B cell (primary cell): ENCODE results near the gene HMCN1. TPM values are rescaled to one million over a fixed set of nuclear protein-coding genes. Genes with fewer than 3 reads are reported as not detected.

Experiments
- ATAC-seq: fragments of 200-7000 bp; cut with Tn5 transposase; one replicate; pipeline ENCODE4 v1.10.0; 2021; ENCODE audit warnings: low read depth, mild to moderate bottlenecking, moderate number of reproducible peaks, moderate library complexity
- CTCF ChIA-PET: fragments of 350-600 bp; sonication (Branson Sonifier 250); formaldehyde crosslinking; loops from one replicate; lab custom pipeline; 2021; ENCODE audit warnings: antibody characterized with exemption, inconsistent platforms; lab: Charles Lee
- POLR2A ChIA-PET: fragments of 350-600 bp; sonication (Branson Sonifier 250); formaldehyde crosslinking; loops from one replicate; lab custom pipeline; 2021; ENCODE audit warnings: antibody characterized with exemption; lab: Charles Lee
- DNase-seq: peaks from one replicate; pipeline ENCODE4 v3.0.0; 2013
- H2AFZ ChIP-seq: 2 replicates; pipeline ENCODE4 v1.6.1; 2012; ENCODE audit warnings: mild to moderate bottlenecking, low read depth, low read length; ENCODE audit not compliant: insufficient read depth, poor library complexity, severe bottlenecking
- H3K27ac ChIP-seq, 2 donors: 1 replicate in 1 of 2; 2 replicates in 1 of 2; pipeline ENCODE4 v1.5.1; 2012 to 2013; ENCODE audit warnings: low read length in 2 of 2, mild to moderate bottlenecking in 2 of 2, moderate library complexity in 1 of 2
- H3K27me3 ChIP-seq, 4 experiments: fragments of 200-600 bp in 1 of 4; sonication (generic) in 1 of 4; replicated peaks in 1 of 4; 1 replicate in 2 of 4; 2 replicates in 2 of 4; pipeline versions ENCODE4 v1.6.1 to v1.7.0; 2013 to 2016; ENCODE audit warnings: low read length in 3 of 4, mild to moderate bottlenecking in 2 of 4, mixed read lengths in 1 of 4, moderate library complexity in 1 of 4; ENCODE audit not compliant: insufficient read depth in 4 of 4, control insufficient read depth in 3 of 4; ENCODE audit errors: control extremely low read depth in 1 of 4
- H3K36me3 ChIP-seq, 2 experiments: replicated peaks in 1 of 2; 1 replicate in 1 of 2; 2 replicates in 1 of 2; pipeline versions ENCODE4 v1.6.1 to v1.7.1; 2013; ENCODE audit warnings: low read length in 1 of 2; ENCODE audit not compliant: insufficient read depth in 2 of 2, control insufficient read depth in 1 of 2; ENCODE audit errors: control extremely low read depth in 1 of 2, extremely low read depth in 1 of 2
- H3K4me1 ChIP-seq, 2 donors: fragments of 200-600 bp in 1 of 2; sonication (generic) in 1 of 2; 1 replicate in 1 of 2; 2 replicates in 1 of 2; pipeline versions ENCODE4 v1.5.1 to v1.6.1; 2013 to 2017; ENCODE audit warnings: low read length in 2 of 2; ENCODE audit not compliant: control insufficient read depth in 2 of 2, insufficient read depth in 2 of 2
- H3K4me2 ChIP-seq: replicated peaks from 2 replicates; pipeline ENCODE3; 2012; ENCODE audit warnings: mild to moderate bottlenecking, low read depth, low read length; ENCODE audit not compliant: poor library complexity, severe bottlenecking
- H3K4me3 ChIP-seq, 5 experiments: fragments of 200-600 bp in 1 of 5; sonication (generic) in 1 of 5; 1 replicate in 3 of 5; 2 replicates in 2 of 5; pipeline versions ENCODE4 v1.5.1 to v1.7.0; 2011 to 2016; ENCODE audit warnings: low read length in 4 of 5, mild to moderate bottlenecking in 4 of 5, low read depth in 2 of 5, control low read depth in 1 of 5, moderate library complexity in 1 of 5; ENCODE audit not compliant: insufficient read depth in 1 of 5; ENCODE audit errors: control extremely low read depth in 1 of 5, extremely low read depth in 1 of 5
- H3K79me2 ChIP-seq: fragments of 200-600 bp; sonication (generic); one replicate; pipeline ENCODE4 v1.6.0; 2016; ENCODE audit warnings: low read length; ENCODE audit not compliant: control insufficient read depth, insufficient read depth
- H3K9ac ChIP-seq: fragments of 200-600 bp; sonication (generic); 2 replicates; pipeline ENCODE4 v1.6.1; 2017; ENCODE audit warnings: mild to moderate bottlenecking, low read length, moderate library complexity
- H3K9me3 ChIP-seq, 3 donors: one replicate each; pipeline versions ENCODE4 v1.6.1 to v1.7.1; 2013; ENCODE audit warnings: low read length in 2 of 3; ENCODE audit not compliant: control insufficient read depth in 2 of 3, insufficient read depth in 1 of 3; ENCODE audit errors: control extremely low read depth in 1 of 3
- H4K20me1 ChIP-seq: 2 replicates; pipeline ENCODE4 v1.6.0; 2012; ENCODE audit warnings: mild to moderate bottlenecking, low read length; ENCODE audit not compliant: insufficient read depth, control insufficient read depth, poor library complexity, severe bottlenecking
- H3K27ac Mint-ChIP-seq: one replicate; pipeline ENCODE4 v1.8.0; 2021; ENCODE audit warnings: mixed read lengths
- H3K27me3 Mint-ChIP-seq: one replicate; pipeline ENCODE4 v1.8.0; 2021; ENCODE audit warnings: mixed read lengths
- H3K4me1 Mint-ChIP-seq: one replicate; pipeline ENCODE4 v1.8.0; 2021; ENCODE audit warnings: mixed read lengths
- H3K4me3 Mint-ChIP-seq: one replicate; pipeline ENCODE4 v1.8.0; 2021; ENCODE audit warnings: mixed read lengths
- H3K9me3 Mint-ChIP-seq: one replicate; pipeline ENCODE4 v1.8.0; 2022; ENCODE audit warnings: mixed read lengths; ENCODE audit not compliant: insufficient read depth
- EZH2 ChIP-seq: IDR thresholded peaks from 2 replicates; pipeline ENCODE4 v1.6.1; 2012; ENCODE audit warnings: borderline replicate concordance, low read depth, mild to moderate bottlenecking, moderate library complexity, low read length; ENCODE audit not compliant: insufficient read depth, poor library complexity, severe bottlenecking
- WGBS: methylation state at CpG from one replicate; pipeline ENCODE4 v1.1.5; 2013; ENCODE audit warnings: missing lambda C conversion rate; ENCODE audit not compliant: insufficient coverage; 5-methylcytosine and 5-hydroxymethylcytosine counted together
- intact Hi-C: fragments of 100-400 bp; cut with micrococcal nuclease; formaldehyde crosslinking; loops from one replicate; pipeline ENCODE4 v1.10.0; 2022
- polyA plus RNA-seq: library from polyadenylated mRNA; depleted of rRNA; stranded (reverse); fragments of >200 nt; gene quantifications from 2 replicates; pipeline ENCODE4 v1.2.3, GENCODE V29; 2012
- total RNA-seq, 2 donors: library from RNA; stranded (reverse); fragments of 120-200 nt in 1 of 2; gene quantifications; 1 replicate in 1 of 2; 2 replicates in 1 of 2; pipeline versions ENCODE4 v1.2.3 to v1.2.4, GENCODE V29; 2013 to 2022
- TF ChIP-seq, protein P1 (sequence below): fragments of 200-600 bp; IDR thresholded peaks from one replicate; pipeline ENCODE4 v1.8.0; 2022; ENCODE audit warnings: antibody characterized with exemption, mild to moderate bottlenecking

Gene HMCN1
- total and polyA plus RNA-seq, 2 donors (not counting 1 experiment from before 2014, with no cell fraction given), result not detected

DNA sequence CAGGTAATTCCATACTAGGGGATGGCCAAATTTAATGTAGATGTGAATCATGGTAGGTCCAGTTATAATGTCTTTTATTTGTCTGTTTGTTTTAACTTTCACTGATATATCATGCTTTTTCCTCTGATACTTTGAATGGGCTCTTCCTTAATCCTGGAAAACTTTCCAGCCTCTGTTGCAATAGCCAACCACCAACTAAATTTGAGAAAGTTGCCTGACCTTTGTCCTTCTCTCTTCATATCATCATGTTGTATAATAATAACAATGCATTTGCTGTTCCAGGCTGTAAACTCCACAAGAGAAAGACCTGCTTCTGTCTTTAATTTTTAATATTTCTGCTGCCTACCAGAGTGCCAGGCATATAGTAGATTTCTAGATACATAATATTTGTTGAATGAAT is 146.1 kb downstream of the HMCN1 start:
- Histone ChIP-seq H3K9me3 (peaks cover 0 to 2% (median 0%) of the 10 kb centered on the region in 3 donors), H3K27ac (no peak overlapping the region), H3K79me2 (no peaks in the 10 kb centered on the region), H3K27me3 (no peaks in the 10 kb centered on the region), H3K9ac (no peak overlapping the region), H2AFZ (no peak overlapping the region), H3K4me3 (no peak overlapping the region), H4K20me1 (no peaks in the 10 kb centered on the region), H3K4me1 (no peaks in the 10 kb centered on the region), H3K4me2 (no peak overlapping the region), H3K36me3 (no peaks in the 10 kb centered on the region)
- POLR2A ChIA-PET, result no interaction called here
- H3K4me1 Mint-ChIP-seq, result no peaks in the 10 kb centered on the region
- H3K27me3 Mint-ChIP-seq, result peaks cover 3% of the 10 kb centered on the region
- no peak overlapping the region for H3K4me3 Mint-ChIP-seq
- ATAC-seq (no peak), DNase-seq (no peak)
- CTCF ChIA-PET, result no interaction called here
- H3K9me3 Mint-ChIP-seq, result no peaks in the 10 kb centered on the region
- H3K27ac Mint-ChIP-seq, result no peak overlapping the region
- TF ChIP-seq, protein P1, sequence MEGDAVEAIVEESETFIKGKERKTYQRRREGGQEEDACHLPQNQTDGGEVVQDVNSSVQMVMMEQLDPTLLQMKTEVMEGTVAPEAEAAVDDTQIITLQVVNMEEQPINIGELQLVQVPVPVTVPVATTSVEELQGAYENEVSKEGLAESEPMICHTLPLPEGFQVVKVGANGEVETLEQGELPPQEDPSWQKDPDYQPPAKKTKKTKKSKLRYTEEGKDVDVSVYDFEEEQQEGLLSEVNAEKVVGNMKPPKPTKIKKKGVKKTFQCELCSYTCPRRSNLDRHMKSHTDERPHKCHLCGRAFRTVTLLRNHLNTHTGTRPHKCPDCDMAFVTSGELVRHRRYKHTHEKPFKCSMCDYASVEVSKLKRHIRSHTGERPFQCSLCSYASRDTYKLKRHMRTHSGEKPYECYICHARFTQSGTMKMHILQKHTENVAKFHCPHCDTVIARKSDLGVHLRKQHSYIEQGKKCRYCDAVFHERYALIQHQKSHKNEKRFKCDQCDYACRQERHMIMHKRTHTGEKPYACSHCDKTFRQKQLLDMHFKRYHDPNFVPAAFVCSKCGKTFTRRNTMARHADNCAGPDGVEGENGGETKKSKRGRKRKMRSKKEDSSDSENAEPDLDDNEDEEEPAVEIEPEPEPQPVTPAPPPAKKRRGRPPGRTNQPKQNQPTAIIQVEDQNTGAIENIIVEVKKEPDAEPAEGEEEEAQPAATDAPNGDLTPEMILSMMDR, result no peak
- TF ChIP-seq EZH2, result no peak
- intact Hi-C loops, result no loop called here

DNA sequence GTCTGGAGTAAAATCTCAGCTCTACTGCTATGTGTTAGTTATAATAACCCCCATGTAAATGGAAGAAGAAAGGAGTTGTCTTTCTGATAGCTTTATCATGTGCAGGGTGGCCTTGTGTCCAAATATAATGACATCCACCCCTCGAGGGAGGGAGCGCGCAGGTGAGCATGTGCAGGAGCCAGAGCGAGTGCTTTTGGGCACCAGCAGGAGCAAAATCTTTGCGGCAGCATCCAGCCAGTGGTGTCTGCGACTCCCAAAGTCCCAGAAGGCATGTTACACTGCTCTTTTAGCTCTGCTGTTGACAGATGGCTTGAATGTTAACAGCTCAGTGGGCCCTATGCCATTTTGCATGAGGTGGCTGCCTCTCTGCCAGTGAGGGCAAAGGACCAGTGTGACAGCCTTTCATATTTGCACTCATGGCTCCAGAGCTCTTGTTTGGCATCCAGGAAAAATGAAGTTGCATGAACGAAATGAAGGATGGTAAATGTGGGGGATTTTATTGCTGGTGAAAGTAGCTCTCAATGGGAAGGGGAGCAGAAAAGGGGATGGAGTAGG is 146.7 kb downstream of the HMCN1 start:
- ATAC-seq (no peak), DNase-seq (no peak)
- no peak overlapping the region for H3K27ac Mint-ChIP-seq
- H3K4me1 Mint-ChIP-seq, result no peaks in the 10 kb centered on the region
- H3K9me3 Mint-ChIP-seq, result no peaks in the 10 kb centered on the region
- Histone ChIP-seq H4K20me1 (no peaks in the 10 kb centered on the region), H3K79me2 (no peaks in the 10 kb centered on the region), H3K27ac (no peak overlapping the region), H3K4me1 (no peaks in the 10 kb centered on the region), H3K4me3 (no peak overlapping the region), H3K9me3 (peaks cover 0 to 2% (median 0%) of the 10 kb centered on the region in 3 donors), H3K36me3 (no peaks in the 10 kb centered on the region), H3K4me2 (no peak overlapping the region), H3K9ac (no peak overlapping the region), H2AFZ (no peak overlapping the region), H3K27me3 (no peaks in the 10 kb centered on the region)
- intact Hi-C loops, result no loop called here
- H3K27me3 Mint-ChIP-seq, result peaks cover 3% of the 10 kb centered on the region
- ChIA-PET POLR2A (no interaction called here), CTCF (no interaction called here)
- no peak overlapping the region for H3K4me3 Mint-ChIP-seq
- TF ChIP-seq, protein P1, result no peak
- TF ChIP-seq EZH2, result no peak
- 92% methylated on average over 7 of the region's 7 CpGs for WGBS
